NCI-H345 treated with DMSO at 0.1 percent for 48 hours (cell line): ENCODE data around the gene UBE2QL1.

Experiments
- DNase-seq: peaks from one replicate; lab custom pipeline; 2025; ENCODE audit not compliant: unreplicated experiment; lab: John Stamatoyannopoulos, UW

UBE2QL1 gene

DNA sequence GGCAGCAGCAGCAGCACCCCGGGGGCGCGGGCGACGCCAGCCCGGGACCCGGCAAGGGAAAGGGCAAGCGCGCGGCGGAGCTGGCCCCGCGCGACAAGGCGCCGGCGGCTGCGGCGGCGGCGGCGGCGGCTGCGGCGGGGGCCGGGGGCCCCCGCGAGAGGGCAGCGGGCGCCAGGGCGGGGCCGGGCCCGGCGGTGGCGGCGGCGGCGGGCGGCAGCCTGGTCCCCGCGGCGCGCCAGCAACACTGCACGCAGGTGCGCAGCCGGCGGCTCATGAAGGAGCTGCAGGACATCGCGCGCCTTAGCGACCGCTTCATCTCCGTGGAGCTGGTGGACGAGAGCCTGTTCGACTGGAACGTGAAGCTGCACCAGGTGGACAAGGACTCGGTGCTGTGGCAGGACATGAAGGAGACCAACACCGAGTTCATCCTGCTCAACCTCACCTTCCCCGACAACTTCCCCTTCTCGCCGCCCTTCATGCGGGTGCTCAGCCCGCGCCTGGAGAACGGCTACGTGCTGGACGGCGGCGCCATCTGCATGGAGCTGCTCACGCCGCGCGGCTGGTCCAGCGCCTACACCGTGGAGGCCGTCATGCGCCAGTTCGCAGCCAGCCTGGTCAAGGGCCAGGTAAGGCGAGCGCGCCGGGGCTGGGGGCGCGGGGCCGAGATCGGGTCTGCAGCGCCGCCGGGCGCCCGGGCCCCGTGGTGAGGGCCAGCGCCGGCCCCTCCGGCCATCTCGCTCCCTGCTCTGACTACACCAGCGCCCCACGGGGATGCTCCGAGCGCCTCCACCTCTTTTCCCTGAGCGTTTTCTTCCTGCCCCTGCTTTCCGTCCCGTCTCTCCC lies at the start of gene UBE2QL1:
UBE2QL1 (plus strand) TSS at position 238 of the 843 bp plus-strand sequence; CDS start at position 273, 35 bp downstream.
- no peak for DNase-seq

GRCh38 chr5:6399980-6400910 lies 48.4 kb upstream of the UBE2QL1 start:
- no peak for DNase-seq

GRCh38 chr5:6401410-6401809 lies 47.2 kb upstream of the UBE2QL1 start:
- DNase-seq = no peak

DNA sequence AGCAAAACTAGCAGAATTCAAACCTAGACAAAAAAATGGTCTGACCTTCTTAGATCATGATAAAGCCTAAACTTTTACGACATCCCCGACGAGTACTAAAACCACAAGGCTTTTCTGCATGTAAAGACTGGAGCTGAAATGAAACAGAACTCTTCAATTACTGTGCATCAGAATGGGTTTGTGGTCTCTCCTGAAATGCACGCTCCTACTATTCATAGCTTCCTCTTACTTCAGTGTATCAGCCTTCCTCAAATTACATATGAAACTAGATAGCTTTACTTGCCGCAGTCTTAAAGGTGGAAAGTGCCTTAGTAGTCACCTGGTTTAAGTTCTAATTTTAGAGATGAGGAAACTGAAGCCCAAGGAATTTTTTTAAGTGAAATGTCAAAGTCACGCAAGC lies 45.7 kb upstream of the UBE2QL1 start:
- DNase-seq = no peak

DNA sequence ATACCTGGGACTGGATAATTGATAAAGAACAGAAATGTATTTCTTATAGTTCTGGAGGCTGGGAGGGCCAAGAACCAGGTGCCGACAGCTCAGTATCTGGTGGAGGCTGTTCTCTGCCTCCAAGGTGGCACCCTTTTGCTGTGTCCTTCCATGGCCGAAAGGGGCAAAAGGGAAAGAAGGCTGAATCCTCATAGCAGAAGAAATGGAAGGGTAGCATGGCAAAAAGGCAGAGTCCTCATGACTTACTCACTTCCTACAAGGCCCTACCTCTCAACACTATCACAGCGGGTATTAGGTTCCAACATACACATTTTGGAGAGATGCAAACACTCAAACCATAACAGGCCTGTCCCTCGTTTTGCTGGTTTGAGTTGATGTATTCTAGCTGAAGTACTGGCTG lies 45.2 kb upstream of the UBE2QL1 start:
- DNase-seq = no peak

DNA sequence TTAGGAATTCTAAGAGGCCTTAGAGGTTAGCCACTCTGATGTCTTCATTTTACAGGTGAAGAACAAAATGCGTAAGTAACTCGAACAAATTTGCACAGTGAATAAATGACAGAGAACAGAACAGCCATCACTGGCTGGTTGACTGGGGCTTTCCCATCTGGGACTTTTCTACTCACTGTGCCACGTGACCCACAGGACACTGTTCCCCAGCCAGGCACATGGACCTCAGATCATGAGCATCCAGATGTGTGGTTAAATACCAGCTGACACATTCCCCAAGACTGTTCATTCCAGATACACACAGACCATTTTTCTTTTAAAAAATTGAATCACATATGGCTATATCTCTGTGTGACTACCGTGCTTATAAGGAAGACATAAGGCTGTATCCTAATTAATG lies 44.5 kb upstream of the UBE2QL1 start:
- DNase-seq = no peak

DNA sequence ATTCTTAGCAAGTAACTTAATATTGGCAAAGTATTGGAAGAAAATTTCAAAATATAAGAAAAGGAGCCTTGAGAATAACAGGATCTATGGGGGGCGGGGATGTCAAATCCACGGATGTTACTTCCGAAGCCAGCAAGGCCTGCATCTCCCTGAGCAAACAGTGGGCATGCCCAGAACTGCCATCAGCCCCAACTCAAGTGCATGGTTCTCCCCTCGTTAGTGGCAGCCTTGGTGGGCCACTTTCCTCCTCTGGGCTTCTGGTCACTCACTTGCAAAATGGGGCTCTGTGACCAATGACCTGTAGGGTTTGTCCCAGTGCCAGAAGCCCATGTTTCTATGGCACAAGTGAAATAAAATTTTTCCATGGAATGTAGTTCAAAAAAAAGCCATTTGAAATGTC lies 43.1 kb upstream of the UBE2QL1 start:
- no peak for DNase-seq

GRCh38 chr5:6407558-6408259 lies 41.0 kb upstream of the UBE2QL1 start:
- DNase-seq = no peak

DNA sequence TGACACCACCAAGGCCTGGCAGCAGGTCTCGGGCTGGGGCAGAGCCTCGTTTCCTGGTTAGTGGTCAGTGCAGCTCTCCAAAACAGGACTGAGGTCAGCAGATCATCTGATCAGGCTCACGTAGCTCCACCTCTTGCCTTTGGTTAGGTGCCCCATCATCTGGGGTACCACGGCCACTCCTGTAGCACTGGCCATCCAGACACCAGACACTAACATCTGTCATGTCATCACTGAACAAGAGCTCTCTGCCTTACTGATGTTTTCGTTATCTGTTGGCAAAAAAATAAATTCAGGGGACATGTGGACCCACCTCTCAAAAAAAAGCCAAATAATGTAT lies 40.4 kb upstream of the UBE2QL1 start:
- no peak for DNase-seq

GRCh38 chr5:6408627-6409446 lies 39.8 kb upstream of the UBE2QL1 start:
- no peak for DNase-seq

DNA sequence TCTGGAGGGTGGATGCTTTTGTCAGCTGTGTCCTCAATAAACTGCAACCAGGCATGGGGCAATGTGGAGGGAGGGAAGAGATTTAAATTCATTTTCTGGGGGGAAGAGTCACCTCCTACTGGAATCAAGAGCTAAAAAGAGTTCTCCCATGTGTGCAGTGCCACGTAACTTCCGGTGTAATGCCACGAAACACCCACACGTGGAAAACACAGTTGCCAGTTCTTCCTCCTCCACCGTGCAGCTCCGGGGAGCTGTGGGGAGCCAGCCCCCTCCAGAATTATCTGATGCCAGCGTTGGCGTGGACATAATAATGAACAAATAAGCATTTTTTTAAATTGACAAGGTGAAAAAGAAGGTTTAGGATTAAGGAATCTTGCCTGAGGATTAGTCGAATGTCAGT lies 38.2 kb upstream of the UBE2QL1 start:
- DNase-seq = no peak

- no peak for DNase-seq
Observed at GRCh38 chr5:6411141-6411540, 37.5 kb upstream of the UBE2QL1 start.

DNA sequence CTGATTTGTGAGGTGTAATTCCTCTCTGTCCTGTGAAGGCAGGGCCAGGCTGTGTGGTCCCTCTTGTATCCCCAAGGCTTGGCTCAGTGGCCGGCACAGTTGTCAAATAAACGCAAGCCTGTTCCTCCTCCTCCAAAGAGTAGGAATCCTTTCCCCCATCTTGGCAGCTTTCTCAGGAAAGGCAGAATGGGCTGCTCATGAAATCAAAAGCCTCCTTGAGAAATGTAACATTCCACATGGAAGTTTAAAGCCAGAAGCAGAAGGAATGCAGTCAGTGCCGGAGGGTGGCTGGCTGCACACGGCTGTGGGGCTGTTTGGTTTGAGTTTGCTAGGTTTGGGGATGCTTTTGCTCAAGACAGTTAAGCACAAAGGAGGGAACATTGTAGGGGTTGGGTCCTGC lies 35.8 kb upstream of the UBE2QL1 start:
- DNase-seq = no peak

GRCh38 chr5:6417657-6418056 lies 31.0 kb upstream of the UBE2QL1 start:
- no peak for DNase-seq

DNA sequence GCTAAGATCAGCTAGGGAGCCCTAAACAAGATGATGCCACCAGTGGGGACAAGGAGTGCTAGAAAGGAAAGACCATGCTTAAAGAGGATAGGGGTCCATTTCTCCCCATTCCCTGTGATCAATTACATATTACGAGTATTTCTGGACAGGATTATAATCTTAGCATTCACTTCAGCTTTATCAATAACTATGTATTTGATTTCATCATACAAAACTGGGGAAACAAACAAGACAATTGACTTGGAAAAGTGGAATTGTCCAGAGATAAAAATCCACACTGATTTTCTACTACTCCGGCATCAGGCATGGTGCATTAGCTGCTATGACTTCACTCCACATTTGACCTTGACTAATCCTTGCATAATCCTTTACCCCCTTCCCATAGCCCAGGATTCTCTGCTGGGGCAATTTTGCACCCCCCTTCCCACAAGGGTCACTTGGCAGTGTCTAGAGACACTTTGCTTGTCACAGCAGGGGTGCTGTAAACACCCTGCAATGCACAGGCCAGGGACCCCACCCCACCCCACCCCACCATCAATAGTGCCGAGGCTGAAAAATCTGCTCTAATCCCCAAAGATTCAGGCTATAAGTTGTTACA lies 29.9 kb upstream of the UBE2QL1 start:
- no peak for DNase-seq

DNA sequence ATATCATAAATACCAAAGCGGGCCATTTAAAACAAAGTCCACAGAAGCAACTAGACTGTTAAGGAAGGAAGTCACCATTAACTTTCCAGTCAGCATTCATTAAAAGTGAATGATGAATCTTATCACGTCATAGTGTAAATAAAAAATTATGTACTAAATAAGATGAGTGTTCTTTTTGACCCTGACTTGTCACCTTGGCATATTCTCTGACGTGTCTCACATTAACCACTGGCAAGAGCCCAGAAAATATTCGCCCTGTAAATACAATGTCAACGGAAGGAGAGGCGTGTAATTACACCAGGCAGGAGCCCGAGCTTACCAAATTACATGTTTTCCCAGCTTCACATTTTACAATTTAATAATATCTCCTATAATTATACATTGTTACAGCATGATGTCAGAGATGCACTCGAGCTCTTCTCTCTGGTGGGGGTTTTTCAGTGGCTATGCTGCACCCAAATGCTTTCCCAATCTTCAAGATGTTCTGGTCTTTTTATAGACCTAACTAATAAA lies 29.3 kb upstream of the UBE2QL1 start:
- DNase-seq = no peak

GRCh38 chr5:6423327-6424109 lies 25.1 kb upstream of the UBE2QL1 start:
- DNase-seq = no peak

GRCh38 chr5:6424110-6424659 lies 24.5 kb upstream of the UBE2QL1 start:
- peak; percentile 87 for DNase-seq

DNA sequence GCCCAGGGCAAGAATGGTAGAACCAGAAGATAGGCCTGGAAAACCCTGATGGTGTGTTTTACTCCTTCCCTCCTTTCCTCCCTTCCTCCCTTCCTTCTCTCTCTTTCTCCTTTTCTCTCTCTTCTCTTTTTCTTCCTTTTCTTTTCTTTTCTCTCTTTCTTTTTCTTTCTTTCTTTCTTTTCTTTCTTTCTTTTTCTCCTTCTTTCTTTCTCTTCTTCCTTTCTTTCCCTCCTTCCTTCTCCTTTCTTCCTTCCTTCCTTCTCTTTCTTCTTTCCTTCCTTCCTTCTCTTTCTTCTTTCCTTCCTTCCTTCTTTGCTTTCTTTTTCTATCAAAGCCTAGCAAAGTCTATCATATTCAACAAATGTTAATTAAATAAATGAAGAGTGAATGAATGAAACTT lies 24.0 kb upstream of the UBE2QL1 start:
- no peak for DNase-seq
